ENCODE results near the gene SEPTIN6.

Gene SEPTIN6

GRCh38 chrX:119734897-119735339 is 42.0 kb upstream of the SEPTIN6 start:
- ChIA-PET CTCF (interaction anchor here (0.6 kb wide), 2 partner anchors 14 to 219 kb away, joined by 3 to 4 read pairs; no protein-coding TSS in a partner anchor), POLR2A (no interaction called here)
- peak; percentile 6 for DNase-seq (ENCODE audit: extremely low spot score)
- TF ChIP-seq FOXM1 (IDR thresholded peaks at IDR 0.05; ENCODE audit: borderline replicate concordance) (no peak), ELF4 (IDR thresholded peaks at IDR 0.05) (no peak), TARDBP (IDR thresholded peaks at IDR 0.05) (no peak), PKNOX1 (IDR thresholded peaks at IDR 0.05) (peak; percentile 8; the same call in 1 of the 2 replicates), FOXK2 (IDR thresholded peaks at IDR 0.05) (no peak), SUZ12 (IDR thresholded peaks at IDR 0.05) (no peak), LEF1 (IDR thresholded peaks at IDR 0.05; ENCODE audit: borderline replicate concordance) (no peak)

DNA sequence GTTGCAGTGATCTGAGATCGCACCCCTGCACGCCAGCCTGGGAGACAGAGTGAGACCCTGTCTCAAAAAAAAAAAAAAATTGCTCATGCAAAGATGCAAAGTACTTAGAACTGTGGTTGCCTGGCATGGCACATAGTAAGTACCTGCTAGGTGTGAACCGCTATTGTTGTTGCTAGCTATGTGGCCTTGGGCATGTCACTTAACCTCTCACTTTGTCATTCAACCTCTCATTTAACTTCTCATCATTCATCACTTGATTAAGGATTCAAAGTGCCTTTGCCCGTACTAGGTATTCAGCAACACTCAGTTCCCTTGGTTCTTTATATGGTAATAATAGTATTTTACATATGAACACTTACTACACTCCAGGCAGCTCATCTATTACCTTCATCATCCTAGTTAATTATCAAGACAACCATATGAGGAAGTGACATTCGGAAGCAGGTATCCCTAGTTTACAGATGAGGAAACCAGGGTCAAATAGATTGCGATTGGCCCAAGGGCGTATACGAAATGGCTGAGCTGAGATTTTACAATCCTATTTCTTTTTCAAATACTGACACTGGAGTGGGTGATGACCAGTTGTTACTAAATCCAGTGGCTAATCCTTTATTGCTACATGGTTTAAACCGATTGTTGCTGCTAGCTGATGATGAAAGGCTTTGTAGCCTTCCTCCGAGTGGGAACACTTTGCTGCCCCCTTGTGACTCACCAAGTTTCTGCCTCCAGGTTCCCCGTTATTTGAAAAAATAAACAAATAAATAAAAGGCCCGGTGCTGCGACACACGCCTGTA is 36.6 kb upstream of the SEPTIN6 start:
- POLR2A ChIA-PET, result interaction anchor here (0.6 kb wide), 1 partner anchor 76 kb away, joined by 3 read pairs; no protein-coding TSS in a partner anchor

GRCh38 chrX:119728487-119728886 is 35.5 kb upstream of the SEPTIN6 start:
- ChIA-PET POLR2A (interaction anchor here (0.6 to 2.4 kb wide), 4 partner anchors 17 to 154 kb away, joined by 3 to 6 read pairs (median 4); partner anchors contain the start of genes SEPTIN6 and UBE2A), CTCF (interaction anchor here (0.6 to 3.5 kb wide), 14 partner anchors 10 to 244 kb away, joined by 3 to 17 read pairs (median 8); partner anchors contain the start of gene SOWAHD)
- no peak for TF ChIP-seq SP1 (IDR thresholded peaks at IDR 0.05)
- no peak for TF ChIP-seq LEF1 (IDR thresholded peaks at IDR 0.05; ENCODE audit: borderline replicate concordance)
- no peak for TF ChIP-seq ZNF384 (IDR thresholded peaks at IDR 0.05)
- TF ChIP-seq TARDBP (IDR thresholded peaks at IDR 0.05), result no peak
- no peak for TF ChIP-seq PKNOX1 (IDR thresholded peaks at IDR 0.05)
- no peak for TF ChIP-seq HDGF (IDR thresholded peaks at IDR 0.05; ENCODE audit: borderline replicate concordance)
- TF ChIP-seq FOXA1 (IDR thresholded peaks at IDR 0.05), result no peak
- no peak for TF ChIP-seq L3MBTL2 (conservative IDR thresholded peaks at IDR 0.05)
- no peak for TF ChIP-seq NFRKB (IDR thresholded peaks at IDR 0.05)
- no peak for TF ChIP-seq CTBP1 (IDR thresholded peaks at IDR 0.05; ENCODE audit: borderline replicate concordance)
- TF ChIP-seq ARNT (IDR thresholded peaks at IDR 0.05), result no peak
- no peak for TF ChIP-seq FOXK2 (IDR thresholded peaks at IDR 0.05)
- no peak for TF ChIP-seq FOXM1 (IDR thresholded peaks at IDR 0.05; ENCODE audit: borderline replicate concordance)
- TF ChIP-seq SUZ12 (IDR thresholded peaks at IDR 0.05), result no peak
- TF ChIP-seq ELF4 (IDR thresholded peaks at IDR 0.05), result no peak
- peak; percentile 54 for DNase-seq (ENCODE audit: extremely low spot score)

More for the DNA sequence above, 36.6 kb upstream of the SEPTIN6 start:
- peak; percentile 70 for DNase-seq (ENCODE audit: extremely low spot score)
- no peak for TF ChIP-seq SP1 (IDR thresholded peaks at IDR 0.05)
- no peak for TF ChIP-seq LEF1 (IDR thresholded peaks at IDR 0.05; ENCODE audit: borderline replicate concordance)
- no peak for TF ChIP-seq TARDBP (IDR thresholded peaks at IDR 0.05)
- TF ChIP-seq L3MBTL2 (conservative IDR thresholded peaks at IDR 0.05), result no peak
- TF ChIP-seq CTBP1 (IDR thresholded peaks at IDR 0.05; ENCODE audit: borderline replicate concordance), result no peak
- no peak for TF ChIP-seq ELF4 (IDR thresholded peaks at IDR 0.05)
- TF ChIP-seq FOXM1 (IDR thresholded peaks at IDR 0.05; ENCODE audit: borderline replicate concordance), result no peak
- CTCF ChIA-PET, result interaction anchor here (0.7 to 3.5 kb wide), 18 partner anchors 9 to 909 kb away, joined by 3 to 17 read pairs (median 6); partner anchors contain the start of gene SOWAHD

- DNase-seq (ENCODE audit: extremely low spot score), result no peak
- ChIA-PET POLR2A (interaction anchor here (0.7 to 2.4 kb wide), 4 partner anchors 34 to 121 kb away, joined by 3 to 6 read pairs (median 4); partner anchors contain the start of genes NKRF and SEPTIN6), CTCF (interaction anchor here (0.6 to 3.5 kb wide), 6 partner anchors 17 to 215 kb away, joined by 3 to 15 read pairs (median 4); no protein-coding TSS in a partner anchor)
- TF ChIP-seq ELF4 (IDR thresholded peaks at IDR 0.05) (no peak), ZNF384 (IDR thresholded peaks at IDR 0.05) (no peak), PKNOX1 (IDR thresholded peaks at IDR 0.05) (no peak), SUZ12 (IDR thresholded peaks at IDR 0.05) (no peak), LEF1 (IDR thresholded peaks at IDR 0.05; ENCODE audit: borderline replicate concordance) (no peak), ARNT (IDR thresholded peaks at IDR 0.05) (no peak), L3MBTL2 (conservative IDR thresholded peaks at IDR 0.05) (no peak), CTBP1 (IDR thresholded peaks at IDR 0.05; ENCODE audit: borderline replicate concordance) (no peak), TARDBP (IDR thresholded peaks at IDR 0.05) (no peak), BHLHE40 (IDR thresholded peaks at IDR 0.05; ENCODE audit: borderline replicate concordance) (no peak), SP1 (IDR thresholded peaks at IDR 0.05) (no peak), FOXK2 (IDR thresholded peaks at IDR 0.05) (no peak), FOXA1 (IDR thresholded peaks at IDR 0.05) (no peak), NFRKB (IDR thresholded peaks at IDR 0.05) (no peak), HDGF (IDR thresholded peaks at IDR 0.05; ENCODE audit: borderline replicate concordance) (no peak), FOXM1 (IDR thresholded peaks at IDR 0.05; ENCODE audit: borderline replicate concordance) (no peak)
Measured at GRCh38 chrX:119726900-119727555, 34.1 kb upstream of the SEPTIN6 start.

DNA sequence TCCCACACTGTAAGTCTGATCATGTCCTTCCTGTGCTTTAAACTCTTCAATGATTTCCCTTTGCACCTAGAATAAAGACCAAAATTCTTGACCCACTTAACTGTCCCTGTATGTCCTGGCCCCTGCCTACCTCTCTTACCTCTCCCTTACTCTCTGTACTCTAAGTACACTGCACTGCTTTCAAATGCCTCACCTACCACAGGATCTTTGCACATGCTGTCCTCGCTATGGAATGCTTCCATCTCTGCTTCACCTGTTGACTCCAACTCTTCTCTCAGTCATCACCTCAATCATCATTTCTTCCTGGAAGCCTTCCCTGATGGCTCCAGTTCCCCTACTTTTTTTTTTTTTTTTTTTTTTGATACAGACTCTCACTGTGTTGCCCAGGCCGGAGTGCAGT is 29.0 kb upstream of the SEPTIN6 start:
- DNase-seq (ENCODE audit: extremely low spot score), result no peak
- ChIA-PET CTCF (no interaction called here), POLR2A (no interaction called here)
- TF ChIP-seq ZNF384 (IDR thresholded peaks at IDR 0.05) (peak; percentile 22; the same call in 1 of the 2 replicates), L3MBTL2 (conservative IDR thresholded peaks at IDR 0.05) (no peak)
